Measurements from ENCODE around the gene RBSN.

GRCh38 chr3:15117011-15117410 is 18.1 kb upstream of the RBSN start:
- no peak for TF ChIP-seq POLR2A (IDR thresholded peaks at IDR 0.05)
- no peak for TF ChIP-seq CTCF (IDR thresholded peaks at IDR 0.05)

All from adrenal gland (tissue), 5 donors.